CD4-positive, alpha-beta T cell treated with Interleukin-1 beta for 1 hour (primary cell): ENCODE data around the gene ZDHHC7.

Experiments
- DNase-seq, 2 donors: peaks; one replicate each; pipeline ENCODE4 v3.0.0-alpha.2; 2020 to 2022

Gene ZDHHC7

DNA sequence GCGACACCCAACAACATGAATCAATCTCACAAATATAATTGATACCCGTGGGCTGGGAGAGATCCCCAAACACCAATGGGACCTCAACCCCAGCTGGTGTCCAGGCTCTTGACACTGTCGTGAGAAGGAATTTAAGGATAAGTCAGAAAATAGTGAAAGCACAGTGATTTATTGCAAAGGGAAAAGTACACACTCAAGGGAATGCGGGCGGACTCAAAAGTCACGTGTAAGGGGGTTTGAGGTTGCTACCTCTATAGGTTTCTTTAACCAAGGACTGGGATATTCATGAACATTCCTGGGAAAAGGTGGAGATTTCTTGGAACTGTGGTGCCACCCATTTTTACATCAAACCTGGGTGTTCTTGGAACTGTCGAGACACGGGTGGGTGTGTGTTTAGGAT is 6.3 kb upstream of the ZDHHC7 start:
- no peak for DNase-seq

GRCh38 chr16:85017151-85017550 is 5.8 kb upstream of the ZDHHC7 start:
- DNase-seq = peak in 1 of 2 donors; percentile 61

- DNase-seq = no peak
Observed at GRCh38 chr16:85015481-85016187, 4.3 kb upstream of the ZDHHC7 start.

DNA sequence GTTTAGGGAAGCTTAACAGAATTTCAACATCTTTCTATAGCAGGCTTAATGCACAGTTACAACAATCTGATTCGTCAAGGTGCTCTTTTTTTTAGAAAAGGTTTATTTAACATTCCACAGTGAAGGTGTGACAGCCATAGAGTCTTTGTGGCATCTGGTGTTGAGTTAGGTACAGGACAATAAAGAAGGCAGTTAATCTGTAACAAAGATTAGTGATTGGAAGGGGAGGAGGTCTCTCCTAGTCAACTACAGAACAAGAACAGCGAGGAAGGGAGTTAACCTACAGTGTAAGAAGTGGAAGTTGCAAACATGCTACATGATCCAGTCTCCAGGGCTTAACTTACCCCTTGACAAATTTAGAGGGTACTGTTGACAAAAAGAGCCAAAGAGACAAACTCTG is 3.0 kb upstream of the ZDHHC7 start:
- no peak for DNase-seq

DNA sequence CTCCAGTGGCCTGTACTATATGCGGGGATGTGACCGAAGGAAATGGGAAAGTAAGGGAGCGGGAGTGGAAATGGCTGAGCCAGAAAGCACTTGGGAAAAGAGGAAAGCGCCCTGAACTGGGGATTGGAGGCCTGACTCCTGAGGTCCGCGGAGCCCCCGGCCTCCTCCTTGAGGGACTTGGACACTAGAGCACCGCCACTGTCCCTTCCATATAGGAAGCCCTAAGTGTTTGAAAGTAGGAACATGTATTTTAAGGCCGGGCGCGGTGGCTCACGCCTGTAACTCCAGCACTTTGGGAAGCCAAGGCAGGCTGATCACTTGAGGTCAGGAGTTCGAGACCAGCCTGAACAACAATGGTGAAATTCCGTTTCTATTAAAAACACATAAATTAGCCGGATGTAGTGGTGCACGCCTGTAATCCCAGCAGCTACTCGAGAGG is 530 bp upstream of the ZDHHC7 start:
- DNase-seq = no peak

- DNase-seq = no peak
Observed at GRCh38 chr16:85010446-85010930, 847 bp downstream of the ZDHHC7 start.

DNA sequence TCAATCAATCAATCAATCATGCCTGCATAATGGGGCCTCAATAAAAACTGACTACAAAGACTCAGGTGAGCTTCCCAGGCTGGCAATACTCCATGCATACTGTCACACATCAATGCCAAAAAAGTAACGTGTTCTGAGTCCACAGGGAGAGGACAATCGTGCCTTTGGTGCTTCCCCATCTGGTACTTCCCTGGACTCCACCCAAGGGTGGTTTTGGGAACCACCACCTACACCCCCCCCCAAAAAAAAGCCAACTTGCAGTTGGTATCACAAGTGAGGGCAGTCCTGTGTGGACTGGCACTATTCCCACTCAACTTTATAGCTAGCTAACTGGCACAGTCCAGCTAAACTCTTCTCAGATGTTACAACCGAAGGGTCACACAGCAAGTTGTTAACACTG is 3.1 kb downstream of the ZDHHC7 start:
- DNase-seq = no peak

GRCh38 chr16:85007496-85008214 is 3.7 kb downstream of the ZDHHC7 start:
- DNase-seq = no peak

- no peak for DNase-seq
Observed at GRCh38 chr16:85006639-85007038, 4.7 kb downstream of the ZDHHC7 start.

- DNase-seq = no peak
Observed at GRCh38 chr16:85005285-85006069, 5.9 kb downstream of the ZDHHC7 start.

DNA sequence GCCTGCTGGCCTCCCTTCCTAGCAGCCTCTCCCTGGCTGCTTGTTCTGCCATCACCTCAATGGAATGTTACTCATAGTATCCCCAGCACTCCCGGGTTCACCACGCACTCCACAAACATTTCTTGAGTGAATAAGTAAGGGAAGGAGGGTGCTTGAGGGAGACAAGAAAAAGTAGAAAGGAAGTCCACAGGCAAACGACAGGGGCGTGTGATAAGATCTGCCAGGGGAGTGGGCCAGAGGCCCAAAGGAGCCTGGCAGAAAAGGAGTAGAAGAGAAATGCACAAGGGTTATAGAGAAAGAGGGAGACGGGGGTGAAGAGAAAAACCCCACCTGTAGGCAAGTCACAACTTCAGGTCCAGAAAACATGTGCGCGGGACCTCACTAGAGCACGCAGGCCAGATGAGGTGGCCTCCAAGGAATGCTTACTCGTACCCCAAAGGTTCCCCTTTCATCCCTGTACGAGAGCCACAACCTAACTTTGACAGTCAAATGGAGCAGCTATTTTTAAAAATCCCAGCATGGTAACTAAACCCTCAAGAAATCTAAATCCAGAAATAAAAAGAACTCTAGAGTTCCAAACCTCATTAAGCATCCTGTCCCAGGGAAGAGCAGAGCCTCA is 6.6 kb downstream of the ZDHHC7 start:
- DNase-seq = no peak

DNA sequence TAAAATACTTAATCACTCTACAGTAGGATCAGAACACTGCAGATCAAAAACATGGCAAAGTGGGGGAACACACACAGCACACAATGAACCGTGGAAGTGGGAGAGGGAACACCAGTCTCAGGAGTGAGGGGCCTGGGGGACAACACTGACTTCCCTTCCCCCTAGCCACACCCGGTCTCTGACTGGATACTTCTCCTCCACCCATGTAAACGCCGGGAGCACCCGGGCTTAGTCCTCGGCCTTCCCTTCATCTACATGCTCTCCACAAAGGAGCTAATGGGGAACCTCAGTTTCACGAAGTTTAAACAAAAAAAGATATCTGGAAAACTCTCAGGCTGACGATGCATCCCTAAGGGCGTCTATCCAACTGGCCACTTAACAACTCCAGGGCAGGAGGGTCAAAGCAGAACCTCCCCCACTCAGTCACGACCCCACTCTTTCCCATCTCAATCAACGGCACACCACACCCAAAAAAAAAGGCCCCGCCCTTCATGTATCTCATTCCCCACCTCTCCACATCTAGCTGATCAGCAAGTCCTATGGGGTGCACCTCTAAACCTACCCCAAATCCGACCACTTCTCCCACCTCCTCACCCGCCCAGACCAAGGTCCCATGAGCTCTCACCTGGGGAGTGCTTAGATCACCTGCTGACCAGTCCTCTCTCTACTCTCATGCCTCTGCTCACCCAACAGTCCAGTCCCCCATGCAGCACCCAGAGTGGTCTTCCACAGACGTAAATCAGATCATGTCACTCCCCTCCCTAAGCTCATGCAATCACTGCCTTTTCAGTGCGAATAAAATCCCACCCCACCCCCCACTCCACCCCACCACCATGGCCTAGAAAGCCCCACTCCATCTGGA is 7.4 kb downstream of the ZDHHC7 start:
- no peak for DNase-seq

DNA sequence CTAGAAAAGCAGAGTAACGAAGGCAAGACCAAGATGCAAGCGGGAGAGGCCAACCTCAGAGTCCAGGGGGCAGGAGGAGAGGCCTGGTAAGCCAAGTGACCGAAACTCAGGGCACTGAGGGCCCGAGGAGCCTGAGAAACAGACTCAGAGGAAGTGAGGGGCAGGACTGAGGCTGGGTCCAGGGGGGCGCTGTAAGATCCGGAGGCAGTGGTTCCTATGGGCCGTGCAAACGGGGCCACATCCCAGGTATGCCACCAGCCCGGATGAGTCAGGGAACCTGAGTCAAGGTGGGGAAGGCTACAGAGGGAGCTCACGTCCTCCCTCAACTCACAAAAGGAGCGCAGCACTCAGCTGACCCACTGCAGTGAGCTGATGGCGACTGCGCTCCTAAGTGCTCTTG is 8.3 kb downstream of the ZDHHC7 start:
- DNase-seq = no peak

- DNase-seq = peak in 1 of 2 donors; percentile 46
Observed at GRCh38 chr16:85002608-85003007, 8.7 kb downstream of the ZDHHC7 start.

DNA sequence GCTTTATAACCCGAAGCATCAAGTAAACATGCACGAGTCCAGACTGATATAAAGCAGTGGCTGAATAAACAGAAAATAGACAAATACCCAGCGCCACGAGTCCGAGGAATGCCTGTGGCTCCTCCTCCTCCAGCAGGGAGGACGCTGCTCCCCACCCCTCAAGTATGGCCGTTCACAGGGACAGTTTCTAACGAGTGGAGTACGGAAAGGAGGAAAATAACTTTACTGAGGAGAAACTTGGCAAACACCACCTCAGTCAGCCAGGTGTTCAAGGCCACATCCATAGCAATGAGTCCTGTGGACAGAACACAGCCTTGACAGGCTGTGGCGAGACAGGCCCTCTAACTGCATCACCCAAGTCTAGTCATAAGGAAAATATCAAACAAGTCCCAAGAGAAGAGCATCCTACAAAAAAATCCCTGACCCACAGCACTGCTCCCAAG is 9.2 kb downstream of the ZDHHC7 start:
- DNase-seq = no peak

DNA sequence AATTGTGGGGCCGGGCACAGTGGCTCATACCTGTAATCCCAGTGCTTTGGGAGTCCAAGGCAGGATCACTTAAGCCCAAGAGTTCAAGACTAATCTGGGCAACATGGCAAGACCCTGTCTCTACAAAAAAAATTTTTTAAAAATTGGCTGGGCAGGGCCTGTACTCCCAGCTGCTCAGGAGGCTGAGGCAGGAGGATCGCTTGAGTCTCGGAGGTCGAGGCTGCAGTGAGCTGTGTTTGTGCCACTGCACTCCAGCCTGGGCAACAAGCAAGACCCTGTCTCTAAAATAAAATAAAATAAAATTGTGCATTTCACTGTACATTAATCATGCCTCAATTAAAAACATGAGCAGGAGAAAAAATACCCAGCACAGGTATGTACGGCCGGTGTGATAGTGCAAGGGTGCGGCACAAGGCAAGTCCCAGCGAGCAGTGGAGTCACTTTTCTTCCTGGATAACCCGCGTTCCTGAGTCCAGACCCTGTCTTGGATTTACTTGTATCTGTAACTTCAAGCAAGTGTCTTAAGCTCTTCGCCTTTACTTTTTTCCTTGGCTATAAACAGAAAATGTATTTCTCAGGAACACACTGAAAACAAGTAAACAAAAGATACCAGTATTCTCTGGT is 11.4 kb downstream of the ZDHHC7 start:
- DNase-seq = no peak

DNA sequence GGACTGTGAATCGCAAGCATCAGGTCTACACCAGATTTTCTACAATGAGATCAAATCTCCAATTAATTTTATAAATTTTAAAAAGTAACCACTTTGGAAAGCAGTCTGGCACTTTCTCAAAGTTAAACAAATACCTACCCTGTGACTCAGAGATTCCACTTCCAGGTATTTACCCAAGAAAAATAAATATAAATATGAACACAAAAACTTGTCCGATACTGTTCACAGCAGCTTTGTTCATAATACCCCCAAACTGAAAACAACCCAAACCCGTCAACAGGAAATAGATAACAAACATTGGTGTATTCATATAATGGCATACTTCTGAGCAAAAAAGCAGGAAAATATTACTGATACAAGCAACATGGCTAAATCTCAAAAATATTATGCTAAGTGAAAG is 12.1 kb downstream of the ZDHHC7 start:
- no peak for DNase-seq

DNA sequence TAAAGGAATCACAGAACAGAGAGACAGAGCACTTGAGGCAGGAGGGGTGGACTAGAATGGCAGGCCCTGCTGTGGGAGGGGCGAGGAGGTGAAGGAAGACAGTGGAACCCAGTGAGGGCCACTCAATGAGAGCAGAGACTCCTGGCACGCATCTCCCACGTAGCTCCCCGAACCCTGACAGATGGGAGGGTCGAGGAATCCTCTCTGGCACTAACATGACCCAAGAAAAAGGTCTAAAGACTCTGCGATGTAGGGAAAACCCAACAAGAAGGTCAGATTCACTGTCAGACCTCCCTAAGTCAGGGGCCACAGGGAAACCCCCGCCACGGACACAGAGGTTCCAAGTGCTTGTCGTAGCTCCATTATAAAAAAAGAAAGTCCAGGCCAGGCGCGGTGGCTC is 15.0 kb downstream of the ZDHHC7 start:
- no peak for DNase-seq

GRCh38 chr16:84995663-84996062 is 15.7 kb downstream of the ZDHHC7 start:
- DNase-seq = peak in 1 of 2 donors; percentile 48

DNA sequence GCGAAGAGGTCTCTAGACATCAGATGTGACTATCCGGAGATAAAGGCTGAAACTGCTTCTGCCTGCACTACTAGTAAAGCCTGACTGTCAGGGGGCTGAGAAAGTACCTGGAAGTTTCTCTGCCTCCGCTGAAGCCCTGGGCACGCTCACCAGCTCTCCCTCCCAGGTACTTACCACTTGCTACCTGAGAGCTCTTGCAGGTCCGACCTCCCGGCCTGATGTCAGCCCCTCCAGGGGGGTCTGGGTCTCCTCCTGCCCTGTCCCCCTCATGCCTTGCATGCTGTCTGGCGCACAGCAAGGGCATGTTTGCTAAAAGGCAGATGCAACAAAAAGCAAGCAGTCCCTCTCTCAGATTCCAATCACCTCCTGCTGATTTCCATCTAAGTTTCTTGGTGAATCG is 17.4 kb downstream of the ZDHHC7 start:
- no peak for DNase-seq

DNA sequence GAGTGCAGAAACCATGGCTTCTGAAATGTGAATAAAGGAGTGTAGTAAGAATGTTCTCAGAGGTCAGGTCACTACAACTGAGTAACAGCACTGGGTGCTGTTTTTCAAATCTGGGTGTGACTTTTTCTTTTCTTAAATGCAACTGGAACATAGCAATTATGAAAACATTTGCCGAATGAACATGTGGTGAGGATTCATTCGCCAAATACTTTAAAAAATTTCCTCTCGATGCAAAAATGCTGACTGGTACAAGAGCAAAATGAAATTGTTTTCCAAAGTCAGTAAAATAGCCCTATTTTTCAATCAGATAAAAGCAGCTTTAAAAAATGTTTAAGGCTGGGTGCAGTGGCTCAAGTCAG is 18.6 kb downstream of the ZDHHC7 start:
- DNase-seq = no peak

DNA sequence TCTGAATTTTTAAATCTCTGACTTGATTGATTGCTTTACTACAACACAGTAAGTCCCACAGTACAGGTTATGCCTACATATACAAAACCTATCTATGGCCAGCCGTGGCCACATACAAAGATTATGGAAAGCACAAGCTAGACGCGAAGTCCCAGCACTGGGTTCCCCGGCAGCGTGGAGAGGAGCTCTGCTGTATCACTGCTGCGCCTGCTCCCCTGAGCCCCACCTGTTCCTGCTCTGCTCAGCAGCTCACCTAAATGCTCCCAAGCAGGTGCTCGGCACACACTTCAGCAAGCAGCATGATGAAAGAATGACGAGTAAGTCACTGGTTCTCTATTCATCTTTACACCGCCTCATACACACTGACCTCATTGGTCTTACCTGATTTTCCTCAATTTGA is 20.6 kb downstream of the ZDHHC7 start:
- DNase-seq = no peak
